Panc1 (cell line): ENCODE measurements around the gene CENPF.

Experiments
- POLR2AphosphoS5 ChIP-seq: IDR thresholded peaks from 2 replicates; pipeline ENCODE4 v1.6.1; 2012; ENCODE audit warnings: mild to moderate bottlenecking, low read depth, low read length, moderate library complexity
- SIN3A ChIP-seq: IDR thresholded peaks from 2 replicates; pipeline ENCODE4 v1.6.1; 2012; ENCODE audit warnings: low read depth, mild to moderate bottlenecking, low read length, moderate library complexity, borderline replicate concordance; ENCODE audit not compliant: insufficient read depth
- TF ChIP-seq, protein P1 (sequence below): fragments of 450-650 bp; IDR thresholded peaks from 2 replicates; pipeline ENCODE4 v1.5.1; 2017; ENCODE audit warnings: mild to moderate bottlenecking
- TF ChIP-seq, protein P2 (sequence below), 2 experiments: IDR thresholded peaks; 2 replicates each; pipeline ENCODE4 v1.6.1; 2011 to 2012; ENCODE audit warnings: low read depth in 2 of 2, control low read depth in 1 of 2, low read length in 1 of 2, mild to moderate bottlenecking in 1 of 2, moderate library complexity in 1 of 2; ENCODE audit not compliant: insufficient read depth in 1 of 2

DNA sequence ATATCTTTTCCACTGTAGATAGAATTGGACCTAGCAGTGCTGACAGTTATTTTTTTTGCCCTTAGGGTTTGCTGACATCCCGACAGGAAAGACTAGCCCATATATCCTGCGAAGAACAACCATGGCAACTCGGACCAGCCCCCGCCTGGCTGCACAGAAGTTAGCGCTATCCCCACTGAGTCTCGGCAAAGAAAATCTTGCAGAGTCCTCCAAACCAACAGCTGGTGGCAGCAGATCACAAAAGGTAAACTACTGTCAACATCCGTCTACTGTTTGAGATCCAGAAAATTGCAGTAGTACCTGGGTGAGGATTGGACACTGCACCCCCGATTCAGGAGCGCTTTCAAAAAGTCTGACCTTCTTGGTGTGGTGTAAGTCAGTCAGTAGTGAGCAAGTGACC is 55.8 kb downstream of the CENPF start:
- TF ChIP-seq, protein P1, sequence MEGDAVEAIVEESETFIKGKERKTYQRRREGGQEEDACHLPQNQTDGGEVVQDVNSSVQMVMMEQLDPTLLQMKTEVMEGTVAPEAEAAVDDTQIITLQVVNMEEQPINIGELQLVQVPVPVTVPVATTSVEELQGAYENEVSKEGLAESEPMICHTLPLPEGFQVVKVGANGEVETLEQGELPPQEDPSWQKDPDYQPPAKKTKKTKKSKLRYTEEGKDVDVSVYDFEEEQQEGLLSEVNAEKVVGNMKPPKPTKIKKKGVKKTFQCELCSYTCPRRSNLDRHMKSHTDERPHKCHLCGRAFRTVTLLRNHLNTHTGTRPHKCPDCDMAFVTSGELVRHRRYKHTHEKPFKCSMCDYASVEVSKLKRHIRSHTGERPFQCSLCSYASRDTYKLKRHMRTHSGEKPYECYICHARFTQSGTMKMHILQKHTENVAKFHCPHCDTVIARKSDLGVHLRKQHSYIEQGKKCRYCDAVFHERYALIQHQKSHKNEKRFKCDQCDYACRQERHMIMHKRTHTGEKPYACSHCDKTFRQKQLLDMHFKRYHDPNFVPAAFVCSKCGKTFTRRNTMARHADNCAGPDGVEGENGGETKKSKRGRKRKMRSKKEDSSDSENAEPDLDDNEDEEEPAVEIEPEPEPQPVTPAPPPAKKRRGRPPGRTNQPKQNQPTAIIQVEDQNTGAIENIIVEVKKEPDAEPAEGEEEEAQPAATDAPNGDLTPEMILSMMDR = peak; percentile 62
- TF ChIP-seq POLR2AphosphoS5 (no peak), SIN3A (no peak)
- TF ChIP-seq, protein P2, sequence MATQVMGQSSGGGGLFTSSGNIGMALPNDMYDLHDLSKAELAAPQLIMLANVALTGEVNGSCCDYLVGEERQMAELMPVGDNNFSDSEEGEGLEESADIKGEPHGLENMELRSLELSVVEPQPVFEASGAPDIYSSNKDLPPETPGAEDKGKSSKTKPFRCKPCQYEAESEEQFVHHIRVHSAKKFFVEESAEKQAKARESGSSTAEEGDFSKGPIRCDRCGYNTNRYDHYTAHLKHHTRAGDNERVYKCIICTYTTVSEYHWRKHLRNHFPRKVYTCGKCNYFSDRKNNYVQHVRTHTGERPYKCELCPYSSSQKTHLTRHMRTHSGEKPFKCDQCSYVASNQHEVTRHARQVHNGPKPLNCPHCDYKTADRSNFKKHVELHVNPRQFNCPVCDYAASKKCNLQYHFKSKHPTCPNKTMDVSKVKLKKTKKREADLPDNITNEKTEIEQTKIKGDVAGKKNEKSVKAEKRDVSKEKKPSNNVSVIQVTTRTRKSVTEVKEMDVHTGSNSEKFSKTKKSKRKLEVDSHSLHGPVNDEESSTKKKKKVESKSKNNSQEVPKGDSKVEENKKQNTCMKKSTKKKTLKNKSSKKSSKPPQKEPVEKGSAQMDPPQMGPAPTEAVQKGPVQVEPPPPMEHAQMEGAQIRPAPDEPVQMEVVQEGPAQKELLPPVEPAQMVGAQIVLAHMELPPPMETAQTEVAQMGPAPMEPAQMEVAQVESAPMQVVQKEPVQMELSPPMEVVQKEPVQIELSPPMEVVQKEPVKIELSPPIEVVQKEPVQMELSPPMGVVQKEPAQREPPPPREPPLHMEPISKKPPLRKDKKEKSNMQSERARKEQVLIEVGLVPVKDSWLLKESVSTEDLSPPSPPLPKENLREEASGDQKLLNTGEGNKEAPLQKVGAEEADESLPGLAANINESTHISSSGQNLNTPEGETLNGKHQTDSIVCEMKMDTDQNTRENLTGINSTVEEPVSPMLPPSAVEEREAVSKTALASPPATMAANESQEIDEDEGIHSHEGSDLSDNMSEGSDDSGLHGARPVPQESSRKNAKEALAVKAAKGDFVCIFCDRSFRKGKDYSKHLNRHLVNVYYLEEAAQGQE (IDR thresholded peaks at IDR 0.05; ENCODE audit: insufficient read depth in 1 of 2, low read depth in 2 of 2, low read length in 1 of 2) = no peak
